Measurements from ENCODE around the gene EGR1.

Gene EGR1

DNA sequence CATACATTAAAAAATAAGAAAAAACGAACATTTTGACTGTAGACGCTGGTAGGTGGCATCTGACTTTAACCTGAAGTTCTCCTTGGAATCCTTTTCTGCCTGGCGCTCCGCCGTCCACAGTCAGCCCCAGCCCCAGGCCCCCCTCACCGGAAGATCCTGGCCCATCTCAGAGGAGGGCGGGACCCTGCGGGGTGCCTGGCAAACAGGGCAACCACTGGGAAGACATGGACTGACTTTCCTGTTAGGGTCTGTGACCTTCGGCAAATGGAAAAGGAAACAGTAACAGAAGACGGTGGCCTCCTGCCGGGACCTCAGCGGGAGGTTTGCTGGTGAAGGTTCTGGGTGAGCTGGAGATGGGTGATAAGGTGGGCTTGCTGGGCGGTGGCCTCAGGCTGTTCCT lies 11.7 kb upstream of the EGR1 start:
- no peak for DNase-seq (ENCODE audit: low read depth in 2 of 2)

DNA sequence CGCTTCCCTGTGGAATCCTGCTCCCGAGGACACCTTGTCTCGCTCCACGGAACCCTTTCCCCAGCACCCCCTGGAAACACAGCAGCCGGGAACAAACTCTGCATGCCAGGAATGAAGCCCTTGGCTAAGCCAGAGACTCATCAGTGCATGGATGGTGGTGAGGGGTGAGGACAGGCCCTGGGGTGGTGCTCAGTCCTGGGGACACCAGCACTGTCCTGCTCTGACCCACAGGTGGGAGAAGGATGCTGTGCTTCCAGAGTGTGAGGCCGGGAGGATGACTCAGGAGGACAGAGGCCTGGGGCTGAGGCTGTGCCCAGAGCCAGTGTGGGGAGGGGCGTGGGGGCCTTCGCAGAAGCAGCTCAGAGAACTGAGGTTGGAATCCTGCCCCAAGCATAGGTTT lies 11.2 kb upstream of the EGR1 start:
- no peak for DNase-seq (ENCODE audit: low read depth in 2 of 2)

DNA sequence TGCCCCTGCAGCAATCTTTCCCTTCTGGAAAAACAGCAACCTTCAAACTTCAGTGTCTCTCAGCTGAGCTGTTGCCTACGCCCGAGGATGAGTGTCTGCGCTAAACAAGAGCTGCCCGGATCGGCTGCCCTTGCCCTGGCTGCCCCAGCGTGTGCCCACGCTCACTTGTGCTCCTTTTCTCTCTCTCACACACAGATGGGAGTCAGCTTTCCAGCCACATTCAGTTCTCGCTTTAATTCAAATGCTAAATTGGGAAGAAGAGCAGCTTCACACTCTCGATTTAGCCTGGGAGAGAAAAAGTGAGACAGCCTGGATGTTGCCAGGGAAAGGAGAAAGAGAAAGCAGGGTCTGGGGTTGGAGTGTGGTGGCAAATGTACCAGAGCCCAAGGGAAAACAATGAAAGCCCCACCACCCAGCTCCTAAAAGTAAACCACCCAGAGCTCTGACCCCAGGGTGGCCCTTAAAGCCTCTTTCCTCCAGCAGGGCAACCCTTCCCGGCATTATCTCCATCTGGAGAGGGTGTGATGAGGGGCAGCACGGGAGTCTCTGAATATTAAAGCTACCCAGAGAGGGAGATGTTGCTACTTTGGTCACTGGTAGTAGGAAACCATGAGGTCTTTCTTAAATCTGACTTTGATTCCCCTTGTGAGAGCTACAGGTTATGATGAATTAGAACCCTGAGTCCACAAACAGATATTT lies 9.9 kb upstream of the EGR1 start:
- DNase-seq (ENCODE audit: low read depth in 2 of 2) = no peak

DNA sequence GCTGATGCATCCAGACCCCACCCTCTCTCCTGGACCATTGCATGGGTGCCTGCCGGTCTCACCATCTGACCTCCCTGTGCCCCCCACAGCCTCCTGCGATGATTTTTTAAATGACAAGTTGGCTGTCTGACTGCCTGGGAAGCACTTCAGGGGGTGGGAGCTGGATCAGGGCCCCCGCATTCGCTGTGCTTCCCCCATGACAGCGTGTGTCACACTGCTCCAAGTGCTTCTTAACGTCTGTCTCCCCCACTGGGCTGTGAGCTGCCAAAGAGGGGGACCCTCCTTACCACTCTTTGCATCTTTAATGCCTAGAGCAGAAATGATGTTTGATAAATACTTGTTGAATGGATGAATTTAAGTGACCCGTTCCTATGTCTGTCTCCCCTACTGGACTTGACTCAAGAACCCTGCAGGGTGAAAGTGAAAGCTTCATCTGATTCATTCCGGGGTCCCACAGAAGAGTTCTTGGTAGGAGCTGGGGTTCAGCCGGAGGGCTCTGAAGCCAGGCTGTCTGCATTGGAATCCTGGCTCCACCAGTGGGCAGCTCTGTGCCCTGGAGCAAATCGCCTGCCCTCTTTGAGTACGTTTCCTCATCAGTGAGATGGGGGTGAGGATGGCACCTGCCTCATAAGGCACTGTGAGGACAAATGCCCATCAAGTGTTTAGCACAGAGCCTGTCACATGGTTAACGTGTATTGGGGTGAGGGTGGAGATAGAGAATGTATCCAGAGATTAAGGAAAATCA lies 7.6 kb upstream of the EGR1 start:
- DNase-seq (ENCODE audit: low read depth in 2 of 2) = no peak

DNA sequence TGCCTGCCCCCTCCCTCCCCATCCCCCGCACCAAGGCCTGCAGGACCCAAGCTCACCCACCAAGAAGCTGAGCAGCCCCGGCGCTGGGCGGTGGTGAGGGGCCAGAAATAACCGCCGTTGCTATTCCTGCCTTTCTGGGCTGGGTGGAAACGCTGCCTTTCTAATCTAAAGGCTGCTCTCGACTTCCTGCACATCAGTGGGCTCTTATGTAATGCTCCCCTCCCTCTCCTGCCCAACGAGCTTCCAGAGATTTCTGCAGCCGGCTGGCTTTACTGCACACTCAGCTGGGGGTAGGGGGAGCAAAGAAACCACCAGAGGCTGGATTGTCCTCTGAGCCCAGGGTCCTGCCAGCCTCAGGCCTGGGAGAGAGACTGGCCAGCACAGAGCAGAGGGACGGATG lies 6.9 kb upstream of the EGR1 start:
- no peak for DNase-seq (ENCODE audit: low read depth in 2 of 2)

DNA sequence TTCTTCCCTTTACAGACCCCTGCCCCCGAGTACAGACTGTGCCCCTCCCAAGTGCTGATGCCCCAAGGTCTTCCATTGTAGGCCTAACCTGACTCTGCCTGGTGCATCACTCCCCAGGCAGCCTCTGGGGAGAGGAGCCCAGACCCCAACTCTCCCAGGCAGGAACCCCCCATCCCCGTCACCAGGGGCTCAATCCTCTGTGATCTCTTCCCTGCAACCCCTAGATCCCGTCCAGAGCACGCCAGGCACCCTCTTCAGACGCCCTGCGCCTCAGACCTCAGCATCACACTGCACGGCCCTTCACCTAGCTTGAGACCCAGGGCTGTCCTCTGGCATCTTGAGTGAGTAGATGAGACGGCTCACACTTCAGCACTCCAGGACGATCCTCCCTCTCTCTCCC lies 6.4 kb upstream of the EGR1 start:
- DNase-seq (ENCODE audit: low read depth in 2 of 2) = no peak

DNA sequence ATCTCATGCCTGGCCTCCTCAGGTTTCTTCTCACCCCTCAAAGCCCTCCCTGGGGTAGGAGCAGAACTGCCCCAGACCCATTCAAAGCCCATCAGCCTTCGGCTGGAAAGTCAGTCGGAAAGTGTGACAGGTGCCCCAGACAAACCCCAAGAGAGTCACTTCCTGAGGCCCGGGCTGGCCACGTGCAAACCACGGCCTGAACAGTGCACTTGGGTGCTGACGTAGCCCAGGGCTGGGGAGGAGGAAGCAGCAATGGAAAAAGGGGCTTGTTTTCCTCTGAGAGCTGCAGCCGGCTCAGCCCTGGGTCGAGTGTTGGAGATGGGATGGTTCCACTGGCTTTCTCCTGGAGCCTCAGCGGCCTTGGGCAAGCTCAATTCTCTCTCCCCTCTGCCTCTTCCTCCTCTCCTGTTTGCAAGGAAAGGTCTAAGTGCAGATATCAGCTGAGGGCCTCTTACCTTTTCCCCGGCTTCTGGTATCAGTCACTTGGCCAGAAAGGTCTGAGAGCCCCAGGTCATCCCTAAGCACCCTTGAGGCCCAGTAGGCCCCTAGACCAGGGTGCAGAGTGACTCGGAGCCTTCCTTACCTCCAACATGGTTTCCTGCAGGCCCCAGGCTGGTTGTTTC lies 5.9 kb upstream of the EGR1 start:
- DNase-seq (ENCODE audit: low read depth in 2 of 2) = peak; percentile 69 to 77

DNA sequence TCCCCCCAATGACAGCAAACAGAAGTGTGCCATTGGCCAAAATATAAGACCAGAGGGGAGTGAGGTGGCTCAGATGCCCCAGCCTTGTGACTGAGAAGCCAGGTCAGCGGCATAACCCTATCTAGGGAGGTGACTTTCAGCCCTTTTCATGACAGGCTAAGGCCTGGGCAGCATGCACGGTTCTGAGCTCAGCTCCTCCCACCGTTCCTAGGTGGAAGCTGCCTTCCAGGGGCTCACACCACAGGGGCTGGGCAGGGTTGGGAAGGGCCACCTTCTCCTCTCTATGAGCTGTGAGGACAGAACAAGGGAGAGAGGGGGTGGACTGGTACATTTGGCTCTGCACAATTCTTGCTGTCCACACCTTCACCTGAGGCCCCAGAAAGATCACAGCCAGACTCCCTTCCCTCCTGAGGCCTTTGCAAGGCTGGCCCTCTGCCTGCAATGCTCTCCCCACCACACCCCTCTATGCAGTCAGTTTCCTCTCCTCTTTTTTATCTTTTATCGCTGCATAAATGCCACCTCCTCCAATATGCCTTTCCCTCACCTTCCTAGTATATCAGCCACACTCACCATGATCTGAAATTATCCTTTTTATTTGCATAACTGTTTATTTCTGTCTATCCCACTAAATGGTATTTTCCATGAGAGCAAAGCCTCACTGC lies 5.1 kb upstream of the EGR1 start:
- DNase-seq (ENCODE audit: low read depth in 2 of 2) = no peak

DNA sequence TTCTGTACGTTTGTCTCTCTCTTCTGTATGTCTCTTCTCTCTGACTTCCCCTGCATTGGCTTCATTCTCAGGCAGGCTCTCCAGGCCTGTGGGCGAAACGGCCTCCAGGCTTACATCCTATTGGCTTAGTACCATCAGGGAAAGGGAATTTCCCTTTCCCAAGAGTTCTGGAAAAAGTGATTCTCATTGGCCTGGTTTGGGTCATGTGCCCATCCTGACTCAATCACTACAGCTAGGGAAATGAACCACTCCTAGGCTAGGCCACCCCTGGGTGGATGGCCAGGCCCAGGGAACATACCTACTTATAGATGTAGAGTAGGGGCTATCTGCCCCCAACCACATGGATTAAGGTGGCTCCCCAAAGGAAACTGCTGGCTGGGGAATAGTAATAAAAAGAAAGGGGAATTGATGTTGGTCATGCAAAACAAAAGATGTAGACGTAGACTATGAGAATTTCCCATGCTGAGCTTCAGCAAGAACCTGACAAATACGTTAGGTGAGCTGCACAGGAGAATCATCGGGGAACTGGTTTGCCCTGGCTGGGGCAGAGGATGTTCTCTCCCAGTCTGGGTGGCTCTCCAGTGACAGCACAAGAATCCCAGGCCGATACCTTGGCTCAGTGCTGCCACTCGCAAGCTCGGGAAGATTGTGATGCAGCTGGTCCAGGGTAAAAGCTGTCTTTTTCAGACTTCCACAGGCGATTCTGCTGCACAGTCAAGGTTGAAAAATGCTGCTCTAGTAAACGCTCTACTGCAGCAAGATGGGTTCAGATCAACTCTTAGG lies 3.7 kb upstream of the EGR1 start:
- no peak for DNase-seq (ENCODE audit: low read depth in 2 of 2)

DNA sequence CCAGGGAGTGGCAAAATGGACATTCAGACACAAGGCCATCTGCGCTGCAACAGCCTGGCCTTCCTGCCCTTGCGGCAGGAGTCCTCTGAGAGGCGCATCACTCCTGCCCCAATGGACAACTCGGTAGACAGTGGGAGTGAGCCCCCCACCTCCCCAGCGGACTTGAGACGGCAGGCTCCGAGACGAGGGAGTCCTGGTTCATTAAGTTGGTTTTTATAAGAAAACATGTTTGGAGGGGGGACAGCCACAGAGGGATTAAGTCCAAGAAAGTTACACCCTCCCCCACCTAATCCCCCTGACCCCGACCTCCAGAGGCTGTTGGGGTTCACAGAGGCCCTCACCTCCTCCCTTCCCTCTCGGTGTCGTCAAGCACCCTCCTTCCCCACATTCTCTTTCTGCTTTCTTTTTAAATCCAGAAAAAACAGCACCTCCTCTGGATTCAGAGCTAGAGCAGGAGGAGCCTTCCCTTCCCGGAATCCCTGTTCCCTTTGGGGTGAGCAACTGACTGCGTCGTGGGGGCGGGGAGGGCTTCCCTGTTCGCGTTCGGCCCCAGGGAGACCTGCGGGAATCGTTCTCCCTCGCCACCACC lies 1.8 kb upstream of the EGR1 start:
- DNase-seq (ENCODE audit: low read depth in 2 of 2) = no peak

DNA sequence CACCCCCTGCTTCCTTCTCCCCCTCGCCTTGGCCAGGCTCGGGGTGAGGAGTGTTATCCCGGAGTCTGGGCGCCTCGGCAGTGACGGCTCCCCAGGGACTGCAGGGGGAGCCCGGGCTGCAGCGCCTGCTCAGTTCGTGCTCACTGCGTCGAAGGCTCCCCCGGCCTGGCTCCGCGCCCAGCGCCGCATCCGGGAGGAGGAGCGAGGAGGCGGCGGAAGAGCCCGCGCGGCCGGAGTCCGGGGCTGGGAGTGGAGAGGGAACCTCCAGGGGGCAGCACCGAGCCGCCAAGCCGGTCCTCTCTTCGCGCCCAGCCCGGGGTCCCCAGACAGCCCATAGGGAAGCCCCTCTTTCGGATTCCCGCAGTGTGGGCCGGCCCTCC lies 1.3 kb upstream of the EGR1 start:
- DNase-seq (ENCODE audit: low read depth in 2 of 2) = peak; percentile 89 to 91

DNA sequence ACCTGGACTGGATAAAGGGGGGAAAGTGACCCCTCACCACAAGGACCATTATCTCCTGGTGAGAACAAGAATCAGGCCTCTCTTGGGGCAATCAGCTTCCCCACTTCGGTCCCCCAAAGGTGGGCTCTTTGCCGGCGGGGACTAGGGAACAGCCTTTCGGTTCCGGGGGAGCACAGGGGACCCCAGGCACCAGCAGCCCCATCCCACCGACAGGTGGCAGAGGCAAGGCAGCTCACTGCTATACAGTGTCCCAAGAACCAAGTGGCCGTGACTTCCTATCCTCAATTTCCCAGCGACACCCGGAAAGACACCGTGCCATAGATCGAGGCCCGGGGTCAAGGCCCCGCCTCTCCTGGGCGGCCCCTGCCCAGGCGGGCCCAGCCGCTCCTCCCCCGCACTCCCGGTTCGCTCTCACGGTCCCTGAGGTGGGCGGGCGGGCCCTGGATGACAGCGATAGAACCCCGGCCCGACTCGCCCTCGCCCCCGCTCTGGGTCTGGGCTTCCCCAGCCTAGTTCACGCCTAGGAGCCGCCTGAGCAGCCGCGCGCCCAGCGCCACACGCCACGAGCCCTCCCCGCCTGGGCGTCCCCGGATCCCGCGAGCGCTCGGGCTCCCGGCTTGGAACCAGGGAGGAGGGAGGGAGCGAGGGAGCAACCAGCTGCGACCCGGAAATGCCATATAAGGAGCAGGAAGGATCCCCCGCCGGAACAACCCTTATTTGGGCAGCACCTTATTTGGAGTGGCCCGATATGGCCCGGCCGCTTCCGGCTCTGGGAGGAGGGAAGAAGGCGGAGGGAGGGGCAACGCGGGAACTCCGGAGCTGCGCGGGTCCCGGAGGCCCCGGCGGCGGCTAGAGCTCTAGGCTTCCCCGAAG lies 655 bp upstream of the EGR1 start:
- DNase-seq (ENCODE audit: low read depth in 2 of 2) = peak; percentile 90 to 95

DNA sequence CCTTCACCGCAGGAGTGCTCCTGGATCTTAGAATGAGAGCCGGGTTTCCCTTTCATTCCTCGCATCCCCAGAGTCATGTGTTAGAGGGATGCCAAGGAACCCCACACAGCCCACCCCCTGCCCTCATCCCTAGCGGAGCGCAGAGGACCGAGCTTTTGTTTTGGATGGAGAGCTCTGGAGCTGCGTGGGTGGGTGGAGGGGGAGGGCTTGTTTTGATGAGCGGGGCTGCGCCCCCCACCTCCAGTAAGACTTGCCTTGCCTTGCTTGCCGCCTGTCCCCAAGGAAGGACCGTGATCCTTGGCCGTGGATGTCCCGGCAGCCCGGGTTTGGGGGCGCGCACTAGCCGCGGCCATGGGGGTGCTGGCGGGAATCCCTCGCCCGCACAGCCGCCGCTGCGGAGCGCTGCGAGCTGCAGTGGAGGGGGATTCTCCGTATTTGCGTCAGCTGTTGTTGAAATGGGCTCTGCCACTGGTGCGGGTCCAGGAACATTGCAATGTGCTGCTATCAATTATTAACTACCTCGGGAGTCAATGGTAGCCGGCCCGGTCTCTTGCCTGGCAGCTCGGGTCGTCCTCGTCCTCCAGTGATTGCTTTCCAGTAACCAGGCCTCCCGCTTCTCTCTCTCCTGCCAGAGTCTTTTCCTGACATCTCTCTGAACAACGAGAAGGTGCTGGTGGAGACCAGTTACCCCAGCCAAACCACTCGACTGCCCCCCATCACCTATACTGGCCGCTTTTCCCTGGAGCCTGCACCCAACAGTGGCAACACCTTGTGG lies 1.0 kb downstream of the EGR1 start:
- DNase-seq (ENCODE audit: low read depth in 2 of 2) = peak in 1 of 2 donors; percentile 31

DNA sequence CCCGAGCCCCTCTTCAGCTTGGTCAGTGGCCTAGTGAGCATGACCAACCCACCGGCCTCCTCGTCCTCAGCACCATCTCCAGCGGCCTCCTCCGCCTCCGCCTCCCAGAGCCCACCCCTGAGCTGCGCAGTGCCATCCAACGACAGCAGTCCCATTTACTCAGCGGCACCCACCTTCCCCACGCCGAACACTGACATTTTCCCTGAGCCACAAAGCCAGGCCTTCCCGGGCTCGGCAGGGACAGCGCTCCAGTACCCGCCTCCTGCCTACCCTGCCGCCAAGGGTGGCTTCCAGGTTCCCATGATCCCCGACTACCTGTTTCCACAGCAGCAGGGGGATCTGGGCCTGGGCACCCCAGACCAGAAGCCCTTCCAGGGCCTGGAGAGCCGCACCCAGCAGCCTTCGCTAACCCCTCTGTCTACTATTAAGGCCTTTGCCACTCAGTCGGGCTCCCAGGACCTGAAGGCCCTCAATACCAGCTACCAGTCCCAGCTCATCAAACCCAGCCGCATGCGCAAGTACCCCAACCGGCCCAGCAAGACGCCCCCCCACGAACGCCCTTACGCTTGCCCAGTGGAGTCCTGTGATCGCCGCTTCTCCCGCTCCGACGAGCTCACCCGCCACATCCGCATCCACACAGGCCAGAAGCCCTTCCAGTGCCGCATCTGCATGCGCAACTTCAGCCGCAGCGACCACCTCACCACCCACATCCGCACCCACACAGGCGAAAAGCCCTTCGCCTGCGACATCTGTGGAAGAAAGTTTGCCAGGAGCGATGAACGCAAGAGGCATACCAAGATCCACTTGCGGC lies 1.8 kb downstream of the EGR1 start:
- DNase-seq (ENCODE audit: low read depth in 2 of 2) = peak in 1 of 2 donors; percentile 28

DNA sequence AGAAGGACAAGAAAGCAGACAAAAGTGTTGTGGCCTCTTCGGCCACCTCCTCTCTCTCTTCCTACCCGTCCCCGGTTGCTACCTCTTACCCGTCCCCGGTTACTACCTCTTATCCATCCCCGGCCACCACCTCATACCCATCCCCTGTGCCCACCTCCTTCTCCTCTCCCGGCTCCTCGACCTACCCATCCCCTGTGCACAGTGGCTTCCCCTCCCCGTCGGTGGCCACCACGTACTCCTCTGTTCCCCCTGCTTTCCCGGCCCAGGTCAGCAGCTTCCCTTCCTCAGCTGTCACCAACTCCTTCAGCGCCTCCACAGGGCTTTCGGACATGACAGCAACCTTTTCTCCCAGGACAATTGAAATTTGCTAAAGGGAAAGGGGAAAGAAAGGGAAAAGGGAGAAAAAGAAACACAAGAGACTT lies 2.4 kb downstream of the EGR1 start:
- DNase-seq (ENCODE audit: low read depth in 2 of 2) = peak in 1 of 2 donors; percentile 37

DNA sequence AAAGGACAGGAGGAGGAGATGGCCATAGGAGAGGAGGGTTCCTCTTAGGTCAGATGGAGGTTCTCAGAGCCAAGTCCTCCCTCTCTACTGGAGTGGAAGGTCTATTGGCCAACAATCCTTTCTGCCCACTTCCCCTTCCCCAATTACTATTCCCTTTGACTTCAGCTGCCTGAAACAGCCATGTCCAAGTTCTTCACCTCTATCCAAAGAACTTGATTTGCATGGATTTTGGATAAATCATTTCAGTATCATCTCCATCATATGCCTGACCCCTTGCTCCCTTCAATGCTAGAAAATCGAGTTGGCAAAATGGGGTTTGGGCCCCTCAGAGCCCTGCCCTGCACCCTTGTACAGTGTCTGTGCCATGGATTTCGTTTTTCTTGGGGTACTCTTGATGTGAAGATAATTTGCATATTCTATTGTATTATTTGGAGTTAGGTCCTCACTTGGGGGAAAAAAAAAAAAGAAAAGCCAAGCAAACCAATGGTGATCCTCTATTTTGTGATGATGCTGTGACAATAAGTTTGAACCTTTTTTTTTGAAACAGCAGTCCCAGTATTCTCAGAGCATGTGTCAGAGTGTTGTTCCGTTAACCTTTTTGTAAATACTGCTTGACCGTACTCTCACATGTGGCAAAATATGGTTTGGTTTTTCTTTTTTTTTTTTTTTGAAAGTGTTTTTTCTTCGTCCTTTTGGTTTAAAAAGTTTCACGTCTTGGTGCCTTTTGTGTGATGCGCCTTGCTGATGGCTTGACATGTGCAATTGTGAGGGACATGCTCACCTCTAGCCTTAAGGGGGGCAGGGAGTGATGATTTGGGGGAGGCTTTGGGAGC lies 3.1 kb downstream of the EGR1 start:
- no peak for DNase-seq (ENCODE audit: low read depth in 2 of 2)

DNA sequence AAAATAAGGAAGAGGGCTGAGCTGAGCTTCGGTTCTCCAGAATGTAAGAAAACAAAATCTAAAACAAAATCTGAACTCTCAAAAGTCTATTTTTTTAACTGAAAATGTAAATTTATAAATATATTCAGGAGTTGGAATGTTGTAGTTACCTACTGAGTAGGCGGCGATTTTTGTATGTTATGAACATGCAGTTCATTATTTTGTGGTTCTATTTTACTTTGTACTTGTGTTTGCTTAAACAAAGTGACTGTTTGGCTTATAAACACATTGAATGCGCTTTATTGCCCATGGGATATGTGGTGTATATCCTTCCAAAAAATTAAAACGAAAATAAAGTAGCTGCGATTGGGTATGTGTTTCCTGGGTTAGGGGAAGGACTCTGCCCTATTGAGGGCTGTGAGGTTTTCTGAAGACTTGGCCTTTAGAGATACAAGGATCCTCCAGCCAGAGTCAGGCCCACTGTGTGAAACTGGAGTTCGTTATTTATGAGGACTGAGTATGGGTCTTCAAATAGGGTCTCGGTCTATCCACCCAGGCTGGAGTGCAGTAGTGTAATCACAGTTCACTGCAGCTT lies 3.8 kb downstream of the EGR1 start:
- no peak for DNase-seq (ENCODE audit: low read depth in 2 of 2)

Data from stimulated activated CD4-positive, alpha-beta T cell treated with anti-CD3 and anti-CD28 coated beads, Interleukin-1b, Interleukin-23, amount 100 ng/mL, for 4 hours (primary cell).